Measurements from ENCODE around the gene DISC1. TPM values are rescaled to one million over a fixed set of nuclear protein-coding genes. Genes with fewer than 3 reads are reported as not detected.

Gene DISC1
- total and polyA plus RNA-seq, 2 donors (not counting 1 experiment from before 2014, with no cell fraction given): 2.0 to 4.3 TPM

- no peaks in the 10 kb centered on the region for H3K27me3 ChIP-seq (ENCODE audit: control insufficient read depth, insufficient read depth, low read length)
- DNase-seq (ENCODE audit: low read depth in 2 of 2): no peak
- TF ChIP-seq CTCF (conservative IDR thresholded peaks at IDR 0.05 in 1 of 2, IDR thresholded peaks at IDR 0.05 in 1 of 2; ENCODE audit: low read depth in 1 of 2, low read length in 2 of 2): no peak
- TF ChIP-seq EZH2 (IDR thresholded peaks at IDR 0.05; ENCODE audit: low read length, missing control alignments): no peak
- H2AFZ ChIP-seq (ENCODE audit: low read length): no peak overlapping the region
- H3K36me3 ChIP-seq (ENCODE audit: control insufficient read depth, insufficient read depth, low read length): no peaks in the 10 kb centered on the region
- no peaks in the 10 kb centered on the region for H4K20me1 ChIP-seq (ENCODE audit: control insufficient read depth, extremely low read depth, insufficient read depth, low read length)
- H3K9ac ChIP-seq (ENCODE audit: insufficient read depth, low read length): no peak overlapping the region
- H3K27ac ChIP-seq (ENCODE audit: insufficient read depth, low read length): no peak overlapping the region
- H3K79me2 ChIP-seq (ENCODE audit: control insufficient read depth, insufficient read depth, low read length): no peaks in the 10 kb centered on the region
- H3K4me1 ChIP-seq (ENCODE audit: control insufficient read depth, extremely low read depth, insufficient read depth, low read length): no peaks in the 10 kb centered on the region
- no peak overlapping the region for H3K4me3 ChIP-seq (replicated peaks in 1 of 4; ENCODE audit: control extremely low read depth in 1 of 4, insufficient read depth in 1 of 4, low read depth in 3 of 4, low read length in 4 of 4)
- H3K4me2 ChIP-seq (ENCODE audit: extremely low read depth, insufficient read depth, low read length): no peak overlapping the region
- H3K9me3 ChIP-seq (ENCODE audit: control insufficient read depth, insufficient read depth, low read depth, low read length): no peaks in the 10 kb centered on the region
These were observed 244.9 kb downstream of the DISC1 start for GRCh38 chr1:231871471-231871870.

DNA sequence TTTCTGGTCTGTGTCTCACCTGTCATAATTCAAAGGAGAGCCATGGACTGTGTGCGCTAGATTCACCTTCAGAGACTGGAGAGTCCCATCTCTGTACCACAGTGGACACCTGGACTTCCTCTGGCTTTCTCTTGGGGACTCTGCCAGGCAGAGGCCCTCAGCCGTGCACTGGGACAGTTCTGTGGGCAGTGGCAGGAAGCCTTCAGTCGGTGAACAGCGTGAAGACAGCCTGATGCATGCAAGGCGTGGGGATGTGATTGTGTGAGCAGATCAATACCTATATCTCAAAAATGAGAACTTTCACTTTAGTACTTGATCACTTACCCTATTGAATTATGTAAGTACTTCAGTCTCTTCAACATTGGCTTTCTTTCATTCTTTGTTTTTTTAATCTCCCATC is 245.3 kb downstream of the DISC1 start:
- Histone ChIP-seq H3K79me2 (ENCODE audit: control insufficient read depth, insufficient read depth, low read length) (no peaks in the 10 kb centered on the region), H3K27me3 (ENCODE audit: control insufficient read depth, insufficient read depth, low read length) (no peaks in the 10 kb centered on the region), H3K4me3 (replicated peaks in 1 of 4; ENCODE audit: control extremely low read depth in 1 of 4, insufficient read depth in 1 of 4, low read depth in 3 of 4, low read length in 4 of 4) (no peak overlapping the region), H3K9ac (ENCODE audit: insufficient read depth, low read length) (no peak overlapping the region), H3K27ac (ENCODE audit: insufficient read depth, low read length) (no peak overlapping the region), H3K36me3 (ENCODE audit: control insufficient read depth, insufficient read depth, low read length) (no peaks in the 10 kb centered on the region), H4K20me1 (ENCODE audit: control insufficient read depth, extremely low read depth, insufficient read depth, low read length) (no peaks in the 10 kb centered on the region), H2AFZ (ENCODE audit: low read length) (no peak overlapping the region), H3K4me1 (ENCODE audit: control insufficient read depth, extremely low read depth, insufficient read depth, low read length) (no peaks in the 10 kb centered on the region), H3K4me2 (ENCODE audit: extremely low read depth, insufficient read depth, low read length) (no peak overlapping the region), H3K9me3 (ENCODE audit: control insufficient read depth, insufficient read depth, low read depth, low read length) (no peaks in the 10 kb centered on the region)
- DNase-seq (ENCODE audit: low read depth in 2 of 2): no peak
- TF ChIP-seq CTCF (conservative IDR thresholded peaks at IDR 0.05 in 1 of 2, IDR thresholded peaks at IDR 0.05 in 1 of 2; ENCODE audit: low read depth in 1 of 2, low read length in 2 of 2): no peak
- TF ChIP-seq EZH2 (IDR thresholded peaks at IDR 0.05; ENCODE audit: low read length, missing control alignments): no peak

- Histone ChIP-seq H4K20me1 (ENCODE audit: control insufficient read depth, extremely low read depth, insufficient read depth, low read length) (no peaks in the 10 kb centered on the region), H3K27ac (ENCODE audit: insufficient read depth, low read length) (no peak overlapping the region), H3K4me3 (replicated peaks in 1 of 4; ENCODE audit: control extremely low read depth in 1 of 4, insufficient read depth in 1 of 4, low read depth in 3 of 4, low read length in 4 of 4) (no peak overlapping the region), H2AFZ (ENCODE audit: low read length) (no peak overlapping the region), H3K36me3 (ENCODE audit: control insufficient read depth, insufficient read depth, low read length) (no peaks in the 10 kb centered on the region), H3K4me1 (ENCODE audit: control insufficient read depth, extremely low read depth, insufficient read depth, low read length) (no peaks in the 10 kb centered on the region), H3K9me3 (ENCODE audit: control insufficient read depth, insufficient read depth, low read depth, low read length) (no peaks in the 10 kb centered on the region), H3K4me2 (ENCODE audit: extremely low read depth, insufficient read depth, low read length) (no peak overlapping the region), H3K79me2 (ENCODE audit: control insufficient read depth, insufficient read depth, low read length) (no peaks in the 10 kb centered on the region), H3K27me3 (ENCODE audit: control insufficient read depth, insufficient read depth, low read length) (no peaks in the 10 kb centered on the region), H3K9ac (ENCODE audit: insufficient read depth, low read length) (no peak overlapping the region)
- TF ChIP-seq CTCF (conservative IDR thresholded peaks at IDR 0.05 in 1 of 2, IDR thresholded peaks at IDR 0.05 in 1 of 2; ENCODE audit: low read depth in 1 of 2, low read length in 2 of 2): no peak
- TF ChIP-seq EZH2 (IDR thresholded peaks at IDR 0.05; ENCODE audit: low read length, missing control alignments): no peak
- peak; percentile 17 to 84 for DNase-seq (ENCODE audit: low read depth in 2 of 2)
These were observed 245.9 kb downstream of the DISC1 start for GRCh38 chr1:231872461-231872910.

Data from fibroblast of lung (primary cell).